CD4-positive, alpha-beta T cell treated with Interleukin-4 for 4 hours (primary cell): Measurements from ENCODE around the gene NTF3.

Experiments
- DNase-seq: peaks from one replicate; pipeline ENCODE4 v3.0.0-alpha.2; 2020

Gene NTF3

DNA sequence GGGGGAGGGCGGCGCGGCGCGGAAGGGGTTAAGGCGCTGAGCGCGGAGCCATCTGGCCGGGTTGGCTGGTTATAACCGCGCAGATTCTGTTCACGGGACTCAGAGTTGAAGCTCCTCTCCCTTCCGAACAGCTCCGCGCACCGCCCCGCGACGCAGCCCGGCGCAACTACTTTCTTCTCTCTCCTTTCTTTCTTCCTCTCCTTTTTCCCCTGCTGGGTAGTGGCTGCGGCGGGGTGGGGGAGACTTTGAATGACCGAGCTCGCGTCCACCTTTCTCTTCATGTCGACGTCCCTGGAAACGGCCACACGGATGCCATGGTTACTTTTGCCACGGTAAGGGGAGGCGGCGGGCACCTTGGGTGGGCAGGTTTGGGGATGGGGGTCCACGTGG is at the start of gene NTF3:
Gene NTF3 (plus strand): TSS at position 98 of the 390 bp plus-strand sequence. CDS start 217 bp downstream, at position 315.
- DNase-seq: no peak

DNA sequence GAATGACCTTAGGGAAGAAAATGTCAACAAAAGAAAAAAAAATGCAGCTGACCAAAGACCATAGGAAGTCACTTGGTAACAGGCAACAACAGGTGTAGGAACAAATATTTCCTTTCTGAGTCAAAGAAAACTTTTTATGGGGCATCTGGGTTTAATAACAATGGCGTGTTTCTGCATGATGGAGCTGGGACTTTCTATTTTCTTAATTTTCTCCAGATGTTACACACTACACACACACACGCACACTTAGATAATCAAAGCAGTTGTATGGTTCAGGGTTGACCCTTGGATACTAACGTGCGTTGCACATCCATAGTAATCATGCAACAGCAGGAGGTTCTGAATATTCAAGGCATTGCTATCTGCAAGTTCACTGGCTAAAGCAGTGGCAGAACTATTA is 47.9 kb upstream of the NTF3 start:
- DNase-seq: no peak

DNA sequence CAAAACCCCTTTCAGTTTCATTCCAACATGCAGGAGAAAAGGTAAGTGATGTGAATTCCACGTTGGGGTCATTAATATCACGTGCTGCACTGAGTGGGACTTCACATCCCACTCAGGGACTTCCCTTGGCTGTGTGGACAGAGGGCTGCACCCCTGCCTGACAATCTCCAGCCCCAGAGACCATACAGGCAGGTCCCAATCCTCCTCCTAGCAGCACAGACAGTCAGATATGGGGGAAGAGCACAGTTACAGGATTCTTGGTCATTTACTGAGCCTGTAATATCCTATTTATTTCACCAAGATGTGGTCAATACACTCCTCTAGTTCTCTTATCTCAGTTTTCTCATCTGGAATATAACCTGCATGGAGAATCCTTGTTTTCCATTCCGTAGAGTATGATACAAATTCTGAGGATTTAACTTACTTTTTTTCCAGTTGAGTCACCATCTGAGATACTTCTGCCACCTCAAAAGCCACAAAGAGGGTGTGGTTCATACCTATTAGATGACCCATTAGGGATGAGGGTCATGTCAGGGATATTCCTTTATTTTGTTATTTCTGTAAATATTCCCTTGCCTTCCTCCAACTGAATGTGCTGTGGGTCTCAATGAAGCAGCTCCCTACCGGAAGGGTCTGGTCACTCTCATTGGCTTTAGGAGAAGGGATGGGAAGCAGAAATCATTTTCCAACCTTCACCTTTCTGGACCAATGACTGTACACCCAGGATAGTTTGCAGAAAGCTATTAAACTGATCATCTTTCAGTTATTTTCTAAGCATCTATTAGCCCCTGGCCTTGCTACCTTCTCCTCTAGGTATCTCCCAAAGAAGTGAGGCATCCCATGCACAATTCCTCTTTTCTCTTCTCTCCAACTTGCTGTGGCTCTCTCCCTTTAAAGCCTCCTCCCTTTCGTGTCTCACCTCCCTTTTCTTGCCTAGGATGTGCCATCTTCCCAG is 43.0 kb upstream of the NTF3 start:
- no peak for DNase-seq

DNA sequence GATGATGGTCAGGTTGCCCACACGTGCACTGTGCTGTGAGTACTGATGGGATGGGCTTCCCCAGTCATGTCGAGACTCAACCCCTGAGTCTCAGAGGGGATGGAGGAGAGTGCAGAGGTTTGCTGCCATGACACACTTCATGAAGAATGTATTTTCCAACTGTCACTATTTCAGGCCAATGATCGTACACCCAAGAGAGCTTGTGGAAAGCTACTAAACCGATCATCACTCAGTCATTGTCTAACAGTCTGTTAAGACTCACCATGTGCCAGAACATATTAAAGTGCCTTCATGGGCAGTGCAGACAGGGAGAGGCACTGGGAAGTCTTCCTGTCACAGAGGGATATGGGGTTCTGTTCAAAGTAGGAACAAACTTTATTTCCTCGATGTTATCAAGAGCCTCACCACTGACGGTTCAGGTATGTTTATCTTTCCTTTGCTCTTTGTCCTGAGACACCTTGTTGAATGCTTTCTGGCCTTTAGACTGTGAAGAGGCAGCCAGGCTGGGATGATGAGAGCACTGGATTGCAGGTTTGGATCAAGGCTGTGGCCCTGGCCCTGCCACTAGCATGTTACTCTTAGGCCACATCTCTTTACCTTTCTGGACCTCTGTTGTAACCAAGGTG is 41.6 kb upstream of the NTF3 start:
- no peak for DNase-seq

DNA sequence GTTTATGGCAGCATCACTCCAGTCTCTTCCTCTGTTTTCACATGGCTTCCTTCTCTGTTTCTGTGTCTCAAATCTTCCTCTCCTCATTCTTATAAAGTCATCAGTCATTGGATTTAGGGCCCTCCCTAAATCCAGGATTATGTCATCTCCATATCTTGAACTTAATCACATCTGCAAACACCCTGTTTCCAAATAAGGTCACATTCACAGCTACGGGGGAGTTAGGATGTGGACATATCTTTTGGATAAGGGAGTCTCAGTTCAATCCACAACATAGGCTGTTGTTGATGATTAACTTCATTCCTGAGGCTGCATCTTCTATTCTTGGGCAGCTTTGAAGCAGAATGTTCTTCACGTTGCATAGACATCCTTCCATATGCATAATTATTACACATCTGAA is 40.3 kb upstream of the NTF3 start:
- DNase-seq: no peak

DNA sequence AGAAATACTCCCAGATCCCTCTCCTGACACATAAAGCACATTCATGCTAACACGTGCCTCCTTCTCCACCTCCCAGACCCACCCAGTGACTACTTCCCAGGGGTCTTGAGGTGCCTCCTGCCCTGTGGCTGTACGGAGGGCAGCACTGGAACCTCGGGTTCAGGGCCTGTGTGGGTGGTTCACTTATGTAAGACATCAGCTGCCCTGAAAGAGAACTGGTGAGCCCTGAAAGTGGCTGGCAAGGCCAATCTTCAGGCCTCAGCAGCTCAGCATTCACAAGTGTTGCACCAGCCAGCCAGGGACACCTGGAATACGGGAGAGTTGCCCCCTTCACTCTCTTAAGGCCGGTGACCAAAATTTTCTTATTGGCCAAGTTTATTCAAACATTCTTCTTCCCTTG is 38.9 kb upstream of the NTF3 start:
- DNase-seq: no peak

DNA sequence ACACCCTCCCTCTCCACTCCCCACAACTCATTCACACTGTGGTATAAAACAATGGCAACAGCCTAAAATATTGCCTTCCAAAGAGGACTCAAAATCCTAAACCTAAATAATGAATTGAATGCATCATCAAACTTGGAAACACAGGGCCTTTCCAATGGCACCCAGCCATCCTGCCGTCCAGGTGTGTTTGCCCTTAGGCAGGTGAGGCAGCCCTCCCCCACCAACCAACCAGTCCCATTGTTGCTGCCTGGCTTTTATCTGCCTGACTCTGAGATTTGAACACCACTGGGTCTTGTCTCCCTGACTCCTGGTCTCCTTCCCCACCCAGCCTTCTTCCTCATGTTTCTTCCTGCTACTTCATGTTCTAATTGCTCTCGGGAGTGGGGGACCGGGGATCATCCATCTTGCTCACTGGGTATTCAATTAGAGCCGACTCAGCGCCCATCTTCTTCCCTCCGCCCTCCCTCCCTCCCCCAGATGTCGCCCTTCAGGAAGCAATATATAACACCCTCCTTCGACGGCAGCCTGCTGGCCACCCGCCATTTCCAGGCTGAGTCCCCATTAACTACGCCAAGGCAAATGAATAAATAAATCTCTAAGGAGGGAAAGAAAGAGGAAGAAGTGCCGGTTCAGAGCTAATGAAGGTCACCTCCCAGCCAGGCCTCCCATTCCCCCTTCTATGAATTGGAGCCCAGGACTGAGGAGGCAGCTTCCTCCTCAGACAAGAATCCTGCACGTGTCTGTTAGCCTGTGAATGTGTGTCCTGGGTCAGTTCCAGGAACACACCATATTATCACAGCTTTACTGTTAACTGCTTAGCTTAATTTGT is 36.3 kb upstream of the NTF3 start:
- no peak for DNase-seq

DNA sequence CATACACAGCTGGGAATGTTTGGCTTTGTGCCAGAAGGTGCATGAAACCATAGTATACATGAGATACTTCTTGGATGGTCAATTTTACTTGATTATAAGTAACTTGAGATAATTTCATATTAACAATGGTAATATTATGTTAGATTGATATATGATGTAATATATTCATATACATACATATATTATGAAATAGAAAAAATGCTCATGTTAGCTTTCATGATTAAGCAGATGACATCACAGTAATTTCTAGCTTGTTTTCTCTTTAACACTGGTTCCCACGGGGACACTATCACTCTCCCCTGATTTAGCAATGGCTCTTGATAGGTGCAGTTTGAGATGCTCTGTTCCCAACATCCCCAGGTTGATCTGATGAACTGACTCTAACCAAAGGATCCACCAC is 35.4 kb upstream of the NTF3 start:
- no peak for DNase-seq

DNA sequence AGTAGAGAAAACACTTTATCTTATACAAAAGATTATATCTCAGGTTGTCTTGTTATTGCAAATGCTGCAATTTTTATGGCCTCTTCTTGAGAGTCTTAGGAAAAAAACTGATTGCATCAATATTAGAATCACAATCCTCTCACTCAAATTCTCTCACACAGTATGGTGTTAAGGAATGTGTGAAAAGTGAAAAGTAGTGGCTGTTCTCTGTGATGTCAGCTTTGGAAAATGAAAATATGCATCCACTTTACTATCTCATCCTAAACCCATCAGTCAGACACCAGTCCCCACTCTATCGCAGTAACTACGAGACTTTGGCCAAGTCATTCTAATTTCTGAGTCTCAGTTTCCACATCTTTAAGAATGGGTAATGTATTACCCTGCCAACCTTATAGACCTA is 32.6 kb upstream of the NTF3 start:
- no peak for DNase-seq

DNA sequence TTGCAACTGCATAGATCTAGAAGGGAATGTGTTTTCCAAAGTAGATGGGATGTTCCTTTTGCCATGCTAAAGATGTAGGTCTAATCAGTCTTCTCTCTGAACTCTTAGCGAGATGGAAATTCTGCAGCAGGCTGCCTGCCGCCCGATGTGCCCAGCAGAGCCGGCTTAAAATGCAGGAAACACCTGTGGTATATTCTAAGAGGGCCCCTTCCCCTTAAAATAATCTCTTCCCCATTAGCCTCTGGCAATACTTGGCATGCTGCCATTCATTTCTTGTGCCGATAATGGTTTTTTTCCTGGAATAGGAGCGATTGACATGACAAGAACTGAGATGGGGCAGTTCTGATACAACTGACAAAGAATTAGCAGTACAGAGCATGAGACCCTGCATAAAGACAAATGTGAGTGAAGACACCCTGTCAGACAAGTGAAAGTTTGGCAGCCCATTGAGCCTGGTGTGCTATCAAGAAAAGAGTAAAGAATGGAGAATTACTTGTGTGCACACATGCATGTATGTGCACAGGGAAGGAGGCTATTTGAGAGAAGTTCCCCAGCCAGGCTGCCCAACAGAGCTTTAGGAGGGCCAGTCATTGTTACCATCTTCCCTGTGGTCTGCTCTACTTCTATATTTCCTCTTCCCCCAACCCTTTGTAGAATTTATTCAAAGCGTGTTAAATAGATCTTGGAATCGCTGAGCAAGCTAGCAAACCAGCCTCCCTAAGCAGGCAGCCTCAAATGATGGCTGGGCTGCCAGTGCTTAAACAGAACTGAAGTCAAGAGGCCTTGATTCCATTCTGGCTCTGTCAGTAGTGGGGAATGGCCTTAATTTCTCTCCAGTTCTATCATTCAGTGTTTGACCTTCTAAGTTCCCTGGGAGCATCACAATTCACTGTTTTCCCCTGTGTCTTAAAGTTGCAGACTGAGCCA is 29.6 kb upstream of the NTF3 start:
- no peak for DNase-seq

DNA sequence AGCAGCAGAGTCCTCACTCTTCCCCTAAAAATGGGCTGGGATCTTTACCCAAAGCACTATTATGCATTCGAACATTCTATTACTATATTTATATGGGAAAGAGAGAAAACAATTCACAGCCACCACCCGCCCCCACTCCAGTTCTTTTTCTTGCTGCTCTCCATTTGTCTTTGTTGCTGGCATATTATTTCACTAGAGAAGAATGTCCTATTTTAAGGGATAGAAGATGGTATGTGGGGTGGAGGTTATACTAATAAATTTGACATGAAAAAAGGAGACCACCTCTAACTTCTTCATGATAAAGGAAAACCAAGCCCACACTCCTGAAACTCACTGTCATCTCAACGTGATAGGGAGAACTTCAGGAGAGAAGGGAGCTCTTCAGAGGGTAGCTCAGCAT is 28.5 kb upstream of the NTF3 start:
- DNase-seq: no peak

DNA sequence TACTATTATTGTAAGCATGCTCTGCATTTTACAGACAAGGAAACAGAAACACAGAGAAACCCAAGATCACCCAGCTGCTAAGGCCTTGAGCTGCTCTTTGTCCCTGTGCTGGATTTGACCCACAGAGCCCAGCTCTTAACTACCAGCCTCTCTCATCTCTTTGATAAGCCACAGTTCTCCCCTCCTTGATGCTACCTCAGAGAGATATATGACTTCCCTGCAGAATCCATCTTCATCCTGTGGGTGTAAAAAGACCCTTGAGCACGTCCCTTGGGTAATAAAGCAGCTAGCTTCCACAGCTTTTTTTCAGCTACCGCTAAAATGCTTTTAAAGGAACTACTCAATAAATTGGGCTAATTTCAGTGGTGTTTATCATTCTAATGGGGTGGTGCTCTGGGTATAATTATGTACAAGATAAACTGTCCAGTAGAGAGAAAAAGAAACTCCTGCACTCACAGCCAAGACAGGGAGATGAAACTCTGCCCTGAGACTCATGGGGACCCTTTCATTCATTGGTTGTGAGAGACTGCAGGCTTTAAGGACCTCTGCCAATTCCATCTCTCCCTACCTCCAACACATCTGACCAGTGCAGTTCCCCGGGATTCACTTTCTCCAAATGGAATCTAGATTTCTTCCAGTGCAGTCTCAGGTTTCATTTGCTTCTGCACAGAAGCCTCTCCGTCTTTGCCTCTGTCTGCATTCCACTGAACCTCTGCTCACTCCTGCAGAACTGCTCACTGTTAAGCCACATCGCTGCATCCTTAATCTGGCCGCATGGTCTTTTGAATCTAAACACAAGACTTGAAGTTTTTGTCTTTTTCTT is 24.7 kb upstream of the NTF3 start:
- DNase-seq: no peak

DNA sequence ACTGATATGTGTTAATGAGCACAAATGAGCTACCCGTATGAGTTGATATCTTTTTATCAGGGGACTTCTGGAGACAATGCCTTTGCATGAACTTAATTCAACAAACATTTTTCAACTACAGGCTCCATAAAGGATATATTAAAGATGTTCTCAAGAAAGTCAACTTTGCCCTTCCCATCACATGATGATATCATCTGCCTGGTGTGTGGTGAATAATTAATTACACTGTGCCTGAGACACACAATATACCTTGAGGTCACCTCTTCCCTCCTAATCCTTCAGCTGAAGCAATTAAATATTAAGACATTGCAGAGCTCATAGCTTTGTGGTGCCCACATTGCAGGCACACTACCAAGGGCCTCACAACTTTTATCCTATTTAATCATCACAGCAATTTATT is 22.3 kb upstream of the NTF3 start:
- DNase-seq: no peak

DNA sequence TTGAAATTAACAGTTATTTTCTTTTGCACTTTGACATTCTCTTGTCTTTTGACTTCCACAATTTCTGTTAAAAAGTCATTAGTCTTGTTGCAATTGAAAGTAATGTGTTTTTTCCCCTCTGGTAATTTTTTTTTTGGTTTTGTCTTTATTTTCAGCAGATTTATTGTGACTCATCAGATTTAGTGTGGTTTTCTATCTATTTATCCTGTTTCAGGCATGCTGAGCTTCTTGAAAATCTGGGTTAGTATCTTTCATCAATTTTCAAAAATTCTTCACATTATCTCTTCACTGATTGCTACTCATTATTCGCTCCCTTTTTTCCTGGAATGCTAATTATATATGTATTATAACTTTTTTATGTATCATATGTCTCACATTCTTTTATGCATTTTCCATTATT is 15.3 kb upstream of the NTF3 start:
- no peak for DNase-seq

DNA sequence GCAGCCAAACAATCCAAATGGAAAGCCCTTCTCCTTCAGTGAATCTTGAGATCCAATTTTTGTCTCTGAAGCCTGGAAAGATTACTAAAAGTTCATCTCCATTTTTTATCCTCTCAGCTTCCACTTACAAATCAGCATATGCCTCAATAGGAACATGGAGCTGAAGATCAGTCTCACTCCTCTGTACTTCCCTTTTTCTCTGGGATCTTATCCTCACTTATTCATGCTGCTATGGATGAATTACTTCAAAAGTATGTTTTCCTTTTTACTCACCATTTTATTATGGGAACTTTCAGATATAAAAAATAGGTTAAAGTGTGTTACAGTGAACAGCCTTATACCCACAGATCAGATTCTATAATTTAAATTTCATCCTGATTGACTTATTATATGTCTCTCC is 14.4 kb upstream of the NTF3 start:
- no peak for DNase-seq

DNA sequence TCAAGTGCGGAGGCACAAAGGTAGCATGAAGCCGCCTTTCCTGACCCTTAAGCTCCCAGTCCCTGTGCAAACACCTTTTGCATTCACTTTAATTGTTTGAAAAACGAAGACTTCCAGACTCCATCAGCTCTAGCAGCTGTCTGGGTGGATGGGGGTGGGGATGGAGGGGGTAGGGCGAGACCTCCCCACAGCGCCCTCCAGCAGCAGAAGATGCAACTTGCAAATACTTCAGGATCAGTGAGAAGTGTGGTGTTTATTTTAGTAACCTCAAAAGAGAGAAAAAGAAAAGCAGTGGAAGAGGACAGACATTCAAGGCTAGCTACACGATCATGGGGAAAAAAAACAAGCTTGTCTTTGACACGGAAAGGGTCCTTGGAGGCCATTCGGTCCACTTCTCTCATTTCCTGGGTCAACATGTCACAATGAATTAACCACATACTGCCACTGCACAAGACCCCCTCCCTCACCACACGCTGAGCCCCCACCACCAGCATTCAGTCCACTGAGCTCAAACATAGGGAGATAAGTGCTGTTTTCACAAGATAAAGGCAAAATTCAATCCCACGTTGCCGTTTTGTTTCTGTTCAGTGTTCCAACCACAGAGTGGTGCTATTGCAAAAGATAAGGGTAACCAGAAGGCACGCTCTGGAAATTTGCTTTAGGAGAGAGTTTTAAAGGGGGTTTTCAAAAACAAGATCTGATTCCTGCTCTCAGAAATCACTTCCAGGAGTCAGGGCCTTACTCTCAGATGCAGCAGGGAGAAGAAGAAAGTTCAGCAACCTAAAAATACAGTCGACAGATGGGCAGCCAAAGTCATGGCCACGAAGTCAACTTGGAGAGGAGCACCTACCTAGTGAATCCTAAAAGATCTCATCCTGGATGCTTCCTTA is 3.3 kb upstream of the NTF3 start:
- DNase-seq: no peak

DNA sequence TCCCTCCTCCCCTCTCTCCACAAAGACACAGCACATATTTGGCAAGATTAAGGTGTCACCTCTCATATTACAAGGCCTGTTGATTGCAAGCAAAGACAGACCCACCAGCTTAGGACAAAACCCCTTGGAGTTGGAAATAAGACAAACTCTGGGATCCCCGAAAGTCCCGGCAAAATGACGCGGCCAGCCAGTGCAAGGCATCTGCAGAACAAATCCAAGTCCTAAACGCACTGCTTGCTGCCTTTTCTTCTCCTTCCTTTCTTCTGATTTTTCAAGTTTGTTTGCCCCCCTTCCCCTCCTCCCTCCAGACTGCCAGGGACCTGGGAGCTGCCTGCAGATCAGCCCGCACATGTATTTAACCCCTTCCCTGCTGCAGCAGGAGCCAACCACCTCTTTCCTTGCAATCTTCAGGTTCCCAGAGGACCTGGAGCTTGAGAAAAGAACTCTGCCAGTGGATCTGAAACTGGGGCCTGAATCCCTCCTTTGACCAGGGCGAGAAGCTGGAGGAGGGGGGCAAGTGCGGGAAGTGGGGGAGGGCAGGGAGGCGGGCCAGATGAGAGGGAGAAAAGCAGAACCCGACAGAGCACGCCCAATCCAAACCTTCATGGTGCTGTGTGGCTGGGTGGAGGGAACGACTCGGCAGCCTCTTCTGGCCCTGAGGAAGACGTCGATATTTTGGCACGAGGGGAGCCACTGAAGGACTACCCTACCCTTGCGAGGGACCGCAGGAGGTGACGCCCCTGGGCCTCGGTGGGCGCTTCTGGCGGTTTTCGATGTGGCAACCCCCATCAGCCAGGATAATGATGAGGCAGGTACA is 2.0 kb upstream of the NTF3 start:
- no peak for DNase-seq

DNA sequence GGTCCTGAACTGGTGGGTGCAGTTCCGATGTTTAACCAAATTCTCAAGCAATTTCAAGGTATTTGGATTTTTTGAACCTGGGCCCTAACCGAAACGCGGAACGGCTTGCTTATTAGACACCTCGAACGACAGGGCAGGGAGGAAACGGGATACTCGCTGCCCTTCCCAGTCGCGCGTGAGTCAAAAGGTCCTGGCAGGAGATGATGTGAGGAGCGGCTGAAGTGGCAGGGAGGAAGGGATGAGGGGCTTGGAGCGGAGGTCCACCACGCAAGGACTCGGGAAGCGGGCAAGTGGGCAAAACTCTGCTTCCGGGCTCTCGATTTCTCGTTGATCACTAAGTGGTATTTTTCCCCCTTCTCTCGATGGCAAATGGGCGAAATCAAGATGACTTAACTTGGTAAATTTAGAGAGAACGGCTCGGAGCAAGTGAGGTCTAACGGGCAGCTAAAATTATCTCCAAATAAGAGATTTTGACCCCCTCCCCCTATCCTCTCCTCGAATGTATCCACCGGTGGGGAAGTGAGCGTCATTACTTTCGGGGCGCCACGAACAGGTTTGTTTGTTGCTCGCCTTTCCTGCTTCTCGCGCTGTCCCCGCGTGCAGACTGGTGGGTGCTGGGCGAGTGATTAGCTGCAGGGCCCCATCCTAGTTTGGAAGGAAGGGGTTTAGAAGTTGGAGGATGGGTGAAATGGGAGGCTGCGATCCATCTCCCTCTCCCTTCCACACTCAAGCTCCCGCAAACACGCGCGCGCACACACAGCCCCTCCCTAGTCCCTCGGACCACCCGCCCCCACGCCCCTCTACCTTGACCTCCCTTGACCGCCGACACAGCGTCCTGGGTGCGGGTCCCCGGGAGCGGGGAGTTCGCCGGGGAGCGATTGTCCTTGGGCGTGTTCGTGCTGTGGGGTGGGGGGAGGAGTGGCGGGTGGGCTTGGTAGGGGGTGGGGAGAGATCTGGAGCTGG is 986 bp upstream of the NTF3 start:
- no peak for DNase-seq
